NCI-H510A treated with DMSO at 0.1 percent for 48 hours (cell line): ENCODE data around the gene PRADC1.

ENCODE experiments used
- DNase-seq: peaks from one replicate; lab custom pipeline; 2025; lab: John Stamatoyannopoulos, UW

PRADC1 gene

DNA sequence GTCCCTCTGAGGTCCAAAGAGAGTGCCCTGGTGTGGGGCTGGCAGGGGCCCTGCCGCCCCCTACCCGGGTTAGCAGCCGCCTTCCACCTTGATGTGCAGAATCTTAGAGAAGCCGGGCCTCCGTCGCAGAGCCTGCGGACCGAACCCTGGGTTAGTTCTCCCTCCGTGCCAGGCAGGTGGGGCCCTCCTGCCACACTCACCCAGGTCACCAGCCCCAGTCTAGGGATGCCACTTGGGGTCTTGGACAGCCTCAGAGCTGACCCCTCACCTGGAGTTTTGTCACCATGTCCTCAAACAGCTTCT, 25.8 kb upstream of the PRADC1 start:
- DNase-seq, result no peak

DNA sequence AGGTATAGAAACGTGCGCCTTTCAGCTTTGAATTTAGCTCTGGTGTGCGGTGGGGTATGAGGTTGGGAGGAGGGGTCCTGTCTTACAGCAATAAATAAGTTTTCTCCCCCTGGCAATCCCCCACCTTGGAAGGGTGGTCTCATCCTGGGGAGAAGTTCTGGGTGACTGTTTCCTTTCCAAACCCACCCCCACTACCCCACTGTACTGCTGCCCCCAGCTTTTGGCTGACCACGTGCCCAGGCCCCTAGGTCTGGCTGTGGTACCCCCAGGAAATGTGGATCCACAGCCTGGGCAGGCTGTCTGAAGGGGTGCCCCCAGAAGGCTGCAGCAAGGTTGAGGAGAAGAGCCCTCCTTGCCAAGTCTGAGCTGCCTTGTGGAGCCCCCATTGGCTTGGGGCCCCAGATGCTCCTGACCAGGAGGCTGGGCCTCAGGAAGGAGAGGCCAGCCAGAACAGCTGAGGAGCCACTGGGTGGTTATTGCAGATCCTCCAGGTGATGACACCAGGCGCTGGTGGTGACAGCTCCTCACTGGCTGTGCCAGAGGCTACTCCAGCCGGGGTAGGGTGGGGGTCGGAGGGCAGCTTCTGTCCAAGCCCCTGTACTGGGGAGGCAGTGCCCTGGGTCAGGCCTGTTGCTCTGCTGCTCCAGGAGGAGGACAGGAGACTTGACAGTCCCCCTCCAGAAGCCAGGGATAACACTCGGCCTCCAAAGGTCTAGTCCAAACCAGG, 25.3 kb upstream of the PRADC1 start:
- DNase-seq, result no peak

DNA sequence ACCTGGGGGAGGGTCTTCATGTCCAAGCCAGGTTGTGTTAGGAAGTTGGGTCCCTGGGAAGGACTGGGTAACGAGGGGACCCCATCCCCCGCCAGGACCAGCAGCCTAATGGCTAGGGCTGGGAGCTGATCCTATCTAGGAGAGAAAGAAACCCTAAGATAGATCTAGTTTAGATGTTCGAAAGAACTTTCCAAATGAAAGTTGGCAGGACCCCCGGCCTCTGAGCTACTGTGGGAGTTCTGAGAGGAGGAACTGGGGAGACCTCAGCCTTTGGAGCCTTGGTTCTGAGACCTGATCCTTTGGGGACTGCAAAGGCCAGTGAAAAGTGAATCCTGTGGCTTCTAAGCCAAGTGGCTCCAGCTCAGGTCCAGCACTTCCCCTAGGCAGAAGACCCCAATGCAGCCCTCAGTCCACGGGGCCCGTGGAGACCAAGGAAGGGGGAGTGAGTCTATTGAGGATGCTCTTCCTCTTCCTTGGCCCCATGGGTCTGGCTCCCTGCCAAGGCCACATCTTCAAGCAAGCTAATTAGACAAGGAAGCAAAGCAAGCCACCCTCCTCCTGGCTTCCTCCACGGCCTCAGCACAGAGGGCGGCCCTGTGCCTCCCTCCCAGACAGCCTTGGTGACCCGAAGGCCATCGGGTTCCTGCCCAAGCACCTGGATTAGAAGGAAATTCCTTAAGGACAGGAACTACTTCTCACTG, 24.5 kb upstream of the PRADC1 start:
- no peak for DNase-seq

DNA sequence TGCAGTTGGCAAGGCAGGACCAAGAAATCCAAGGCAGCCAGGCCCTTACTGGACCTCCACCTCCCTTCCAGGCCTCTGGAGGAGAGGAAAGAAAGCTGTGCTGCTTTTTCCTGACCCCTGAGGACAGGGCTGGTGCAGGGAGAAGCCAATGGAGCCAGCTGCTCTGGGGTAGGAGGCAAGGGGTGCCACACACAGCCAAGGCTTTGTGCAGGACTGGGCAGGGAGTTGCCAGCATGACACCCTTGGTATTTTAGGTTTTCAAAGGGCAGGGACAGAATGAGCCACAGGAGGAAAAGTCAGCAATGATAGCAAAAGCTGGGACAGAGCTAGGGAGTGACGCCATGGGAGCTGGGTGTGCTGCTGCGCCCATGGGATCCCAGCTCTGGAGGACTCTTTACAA, 24.0 kb upstream of the PRADC1 start:
- DNase-seq, result no peak

DNA sequence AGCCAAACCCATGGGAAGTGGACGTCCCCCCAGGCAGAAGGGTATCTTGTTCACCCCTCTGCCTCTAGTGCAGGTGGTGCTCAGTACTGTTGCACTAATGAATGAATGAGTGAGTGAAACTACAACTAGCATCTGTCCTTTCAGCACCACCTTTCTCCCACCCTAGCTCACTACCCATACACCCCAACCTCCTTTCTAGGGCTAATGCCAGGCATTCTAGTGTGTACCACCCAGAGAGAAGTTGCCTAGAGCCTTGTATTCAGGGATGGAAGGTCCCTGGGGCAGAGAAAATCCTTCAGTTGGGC, 23.5 kb upstream of the PRADC1 start:
- DNase-seq, result no peak

DNA sequence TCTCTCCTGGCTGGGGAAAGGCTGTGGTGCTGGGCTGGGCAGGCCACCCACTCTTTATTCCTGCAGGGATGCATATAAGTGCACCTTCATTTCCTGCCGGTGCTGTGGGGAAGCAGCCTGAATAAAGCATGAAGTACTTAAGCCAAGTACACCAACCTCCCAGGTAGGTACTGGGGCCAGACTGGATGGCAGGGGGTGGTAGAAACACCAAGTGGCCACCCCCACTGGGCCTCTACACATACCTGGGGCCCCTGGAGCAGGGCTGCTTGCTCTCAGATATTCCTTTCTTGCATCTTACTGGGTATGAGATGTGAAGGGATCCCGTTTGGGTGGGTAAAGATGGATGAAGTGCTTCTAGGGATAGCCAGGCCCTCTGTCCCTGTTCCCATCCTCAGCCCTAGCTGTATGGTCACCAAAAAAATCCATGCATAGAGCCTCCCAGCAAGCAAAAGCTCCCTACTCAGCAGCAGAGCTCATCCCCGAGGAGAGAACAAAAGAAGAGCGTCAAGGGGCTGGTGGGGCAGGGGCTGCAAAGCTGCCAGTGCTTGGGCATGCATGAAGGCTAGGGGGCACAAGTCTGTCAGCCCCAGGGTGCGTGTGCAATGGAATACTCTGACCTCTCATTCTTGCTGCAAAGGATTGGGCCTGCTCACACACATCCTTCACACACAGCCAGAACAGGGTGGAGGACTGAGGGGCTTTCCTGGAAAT, 23.0 kb upstream of the PRADC1 start:
- no peak for DNase-seq

DNA sequence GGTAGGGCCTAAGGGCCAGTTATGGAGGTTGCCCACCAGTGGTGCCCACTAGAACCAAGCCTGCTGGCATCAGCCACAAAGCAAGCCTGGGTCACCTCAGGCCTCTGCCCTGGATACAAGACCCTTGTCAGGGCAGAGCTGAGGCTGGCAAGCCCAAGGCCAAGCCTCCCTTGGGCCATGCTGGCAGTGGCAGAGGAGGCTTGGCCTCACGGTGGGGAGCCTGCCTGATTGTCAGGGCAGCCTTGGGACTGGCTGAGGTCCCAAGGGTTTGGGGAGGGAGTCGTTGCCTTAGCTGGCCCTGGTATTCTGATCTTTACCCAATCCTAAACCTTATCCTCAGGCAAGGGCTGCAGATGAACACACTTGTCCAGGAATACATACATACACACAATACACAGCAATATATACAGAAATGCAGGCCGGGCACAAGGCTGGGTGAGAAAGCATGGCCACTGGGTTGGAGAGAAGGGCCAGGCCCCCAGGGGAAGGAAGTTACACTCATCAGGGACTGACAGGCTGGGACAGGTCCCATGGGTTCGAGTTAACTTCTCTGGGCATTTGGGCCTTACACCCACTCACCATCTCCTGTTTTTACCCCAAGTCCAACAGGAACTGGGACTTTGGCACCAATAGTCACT, 22.1 kb upstream of the PRADC1 start:
- DNase-seq, result no peak

DNA sequence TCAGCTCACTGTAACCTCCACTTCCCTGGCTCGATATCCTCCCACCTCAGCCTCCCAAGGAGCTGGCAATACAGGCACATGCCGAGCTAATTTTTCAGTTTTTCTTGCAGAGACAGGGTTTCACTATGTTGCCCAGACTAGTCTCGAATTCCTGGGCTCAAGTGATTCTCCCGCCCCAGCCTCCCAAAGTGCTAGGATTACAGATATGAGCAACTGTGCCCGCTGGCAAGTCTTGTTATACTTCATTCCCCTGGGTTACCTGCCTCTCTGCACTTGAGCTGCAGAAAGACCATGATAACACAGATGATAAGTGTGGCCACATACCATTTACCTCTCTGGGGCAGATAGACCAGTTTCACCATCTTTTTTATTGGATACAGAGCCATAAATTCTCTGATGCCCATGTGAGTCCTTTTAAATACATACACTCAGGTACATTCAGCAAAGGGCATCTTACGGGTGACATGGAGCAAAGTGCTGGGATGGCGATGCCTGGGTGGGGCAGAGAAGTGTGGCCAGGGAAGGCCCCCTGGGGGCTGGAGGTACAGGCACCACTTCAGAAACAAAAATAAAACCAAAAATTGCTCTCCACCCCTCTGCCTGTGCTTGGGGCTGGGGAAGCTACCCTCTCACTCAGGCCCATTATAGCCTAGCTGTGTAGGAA, 21.4 kb upstream of the PRADC1 start:
- no peak for DNase-seq

DNA sequence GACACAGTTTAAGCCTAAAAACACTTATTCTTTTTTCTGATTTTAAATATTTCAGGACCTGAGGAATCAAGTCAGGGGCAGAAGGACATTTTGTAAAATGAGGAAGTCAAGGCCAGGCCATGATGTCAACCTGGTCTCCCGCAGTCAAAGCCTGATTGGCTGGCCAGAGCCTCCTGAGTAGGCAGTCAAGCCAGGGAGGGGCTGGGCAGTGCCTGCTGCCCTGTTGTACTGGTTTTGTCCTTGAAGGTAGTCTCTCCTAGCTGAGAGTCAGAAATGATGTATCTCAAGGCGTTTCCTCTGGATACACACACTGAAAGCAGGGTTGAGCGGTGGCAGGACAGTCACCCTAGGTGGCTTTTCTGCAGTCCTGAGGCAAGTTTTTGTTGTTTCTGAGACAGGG, 20.9 kb upstream of the PRADC1 start:
- no peak for DNase-seq

DNA sequence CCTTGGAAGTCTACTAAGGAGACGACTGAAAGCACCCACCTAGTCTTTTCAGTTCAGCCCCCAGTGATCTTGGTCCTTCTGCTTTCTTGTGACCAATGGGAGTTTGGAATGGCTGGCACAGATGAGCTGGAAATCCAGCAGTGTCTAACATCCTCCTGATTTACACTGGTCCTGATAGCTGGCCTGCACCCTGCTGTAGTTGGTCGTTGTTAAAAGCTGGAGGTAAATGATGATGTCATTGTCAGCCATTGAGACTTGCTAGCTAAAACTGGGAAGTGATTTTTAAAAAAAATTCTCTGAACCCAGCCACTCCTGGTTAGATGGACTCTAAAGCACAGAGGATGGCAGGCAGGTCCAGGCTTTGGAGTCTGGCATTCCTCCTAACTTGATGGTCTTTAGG, 20.4 kb upstream of the PRADC1 start:
- no peak for DNase-seq

DNA sequence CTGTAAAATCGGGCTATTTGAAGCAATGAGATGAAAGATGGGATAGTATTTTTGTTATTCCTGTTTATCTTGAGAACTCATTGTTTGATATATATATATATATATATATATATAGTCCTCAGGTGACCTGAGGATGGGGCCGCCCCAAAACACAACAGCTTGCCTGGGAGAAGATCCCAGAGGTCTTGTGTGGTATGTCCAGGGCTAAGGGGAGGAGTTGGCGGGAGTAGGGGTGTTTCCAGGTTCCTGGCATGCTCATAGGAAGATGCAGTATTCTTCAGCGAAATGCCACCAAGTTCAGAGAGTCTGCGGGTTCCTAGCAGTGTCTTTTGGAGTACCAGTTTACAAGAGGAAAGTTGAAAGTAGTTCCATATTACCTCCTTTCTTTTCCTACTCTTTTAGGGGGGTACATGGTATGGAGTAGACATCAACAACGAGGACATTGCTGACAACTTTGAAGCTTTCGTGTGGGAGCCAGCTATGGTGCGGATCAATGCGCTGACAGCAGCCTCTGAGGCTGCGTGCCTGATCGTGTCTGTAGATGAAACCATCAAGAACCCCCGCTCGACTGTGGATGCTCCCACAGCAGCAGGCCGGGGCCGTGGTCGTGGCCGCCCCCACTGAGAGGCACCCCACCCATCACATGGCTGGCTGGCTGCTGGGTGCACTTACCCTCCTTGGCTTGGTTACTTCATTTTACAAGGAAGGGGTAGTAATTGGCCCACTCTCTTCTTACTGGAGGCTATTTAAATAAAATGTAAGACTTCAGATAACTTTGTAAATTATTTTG, 19.4 kb upstream of the PRADC1 start:
- no peak for DNase-seq

DNA sequence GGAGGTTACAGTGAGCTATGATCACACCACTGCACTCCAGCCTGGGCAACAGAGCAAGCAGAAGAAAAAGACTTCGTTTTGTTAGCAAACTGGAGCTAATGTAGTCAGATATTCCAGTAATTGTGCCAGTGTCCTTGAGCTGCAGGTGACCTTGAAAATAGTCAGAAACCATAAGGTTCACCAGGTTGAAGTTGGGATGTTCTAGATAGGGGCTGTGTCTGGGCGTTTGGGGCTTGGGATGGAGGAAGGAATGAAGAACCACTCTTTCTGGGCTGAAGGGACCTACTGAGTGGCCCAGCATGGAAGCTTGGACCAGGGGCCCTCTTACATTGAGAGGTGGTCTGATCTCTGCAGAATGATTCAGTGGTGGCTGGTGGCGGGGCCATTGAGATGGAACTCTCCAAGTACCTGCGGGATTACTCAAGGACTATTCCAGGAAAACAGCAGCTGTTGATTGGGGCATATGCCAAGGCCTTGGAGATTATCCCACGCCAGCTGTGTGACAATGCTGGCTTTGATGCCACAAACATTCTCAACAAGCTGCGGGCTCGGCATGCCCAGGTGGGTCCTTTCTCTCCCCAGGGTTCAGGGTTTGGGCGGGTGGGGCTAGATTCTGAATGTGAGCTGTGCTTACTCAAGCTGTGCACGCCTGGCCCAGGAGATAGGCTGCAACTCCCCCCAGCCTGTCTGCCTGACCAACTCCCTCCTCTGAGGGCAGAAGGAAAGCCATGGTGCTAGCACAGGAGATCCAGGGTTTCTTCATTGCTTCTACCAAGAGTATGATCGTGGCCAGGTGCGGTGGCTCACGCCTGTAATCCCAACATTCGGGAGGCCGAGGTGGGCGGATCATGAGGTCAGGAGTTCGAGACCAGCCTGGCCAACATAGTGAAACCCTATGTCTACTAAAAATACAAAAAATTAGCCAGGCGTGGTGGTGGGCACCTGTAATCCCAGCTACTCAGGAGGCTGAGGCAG, 18.1 kb upstream of the PRADC1 start:
- no peak for DNase-seq

DNA sequence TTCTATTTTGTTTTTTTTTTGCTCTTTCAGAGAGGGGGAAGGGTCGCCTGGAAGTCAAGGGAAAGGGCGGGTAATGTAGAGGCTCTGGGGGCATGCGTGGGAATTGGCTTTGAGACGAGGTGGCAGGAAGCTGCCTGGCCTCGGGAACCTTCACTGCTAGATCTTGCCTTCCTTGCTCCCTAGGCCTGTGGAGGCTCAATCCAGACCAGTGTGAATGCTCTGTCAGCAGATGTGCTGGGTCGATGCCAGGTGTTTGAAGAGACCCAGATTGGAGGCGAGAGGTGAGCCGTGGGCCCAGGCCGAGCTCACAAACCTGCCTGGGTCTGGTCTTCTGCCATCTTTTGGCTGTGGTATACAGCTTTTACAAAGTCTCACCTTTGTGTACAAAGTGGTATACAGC, 16.6 kb upstream of the PRADC1 start:
- DNase-seq, result no peak

DNA sequence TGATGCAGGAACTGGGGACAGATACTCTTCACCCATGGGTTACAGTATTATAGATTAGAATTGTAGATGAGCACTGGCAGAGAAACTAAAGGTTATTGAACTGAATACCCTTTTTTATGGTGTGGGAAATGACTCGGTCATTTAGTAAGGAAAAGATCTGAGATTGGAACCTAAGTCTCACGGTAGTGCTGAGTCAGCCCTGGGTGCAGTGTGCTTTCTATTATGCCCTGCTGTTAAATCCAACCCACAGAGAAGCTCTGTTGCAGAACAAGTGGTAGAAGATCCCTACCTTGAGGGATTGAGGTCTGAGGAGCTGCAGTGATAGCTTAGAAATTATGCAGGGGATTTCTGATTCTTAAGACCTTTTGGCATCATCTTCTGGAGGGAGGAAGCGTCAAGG, 13.8 kb upstream of the PRADC1 start:
- no peak for DNase-seq

DNA sequence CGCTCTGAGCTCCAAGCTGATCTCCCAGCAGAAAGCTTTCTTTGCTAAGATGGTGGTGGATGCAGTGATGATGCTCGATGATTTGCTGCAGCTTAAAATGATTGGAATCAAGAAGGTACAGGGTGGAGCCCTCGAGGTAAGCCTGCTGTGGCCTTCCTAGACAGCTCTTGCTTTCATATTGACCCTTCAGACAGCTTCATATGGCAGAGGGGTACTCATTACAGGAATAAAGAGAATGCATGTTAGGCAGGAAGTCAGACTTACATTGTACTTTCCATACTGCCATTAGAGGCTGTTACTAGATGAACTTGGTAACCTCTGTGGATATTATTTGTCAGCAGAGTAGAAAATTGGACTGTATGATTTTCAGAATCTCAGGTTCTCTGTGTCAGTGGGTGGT, 11.5 kb upstream of the PRADC1 start:
- no peak for DNase-seq

DNA sequence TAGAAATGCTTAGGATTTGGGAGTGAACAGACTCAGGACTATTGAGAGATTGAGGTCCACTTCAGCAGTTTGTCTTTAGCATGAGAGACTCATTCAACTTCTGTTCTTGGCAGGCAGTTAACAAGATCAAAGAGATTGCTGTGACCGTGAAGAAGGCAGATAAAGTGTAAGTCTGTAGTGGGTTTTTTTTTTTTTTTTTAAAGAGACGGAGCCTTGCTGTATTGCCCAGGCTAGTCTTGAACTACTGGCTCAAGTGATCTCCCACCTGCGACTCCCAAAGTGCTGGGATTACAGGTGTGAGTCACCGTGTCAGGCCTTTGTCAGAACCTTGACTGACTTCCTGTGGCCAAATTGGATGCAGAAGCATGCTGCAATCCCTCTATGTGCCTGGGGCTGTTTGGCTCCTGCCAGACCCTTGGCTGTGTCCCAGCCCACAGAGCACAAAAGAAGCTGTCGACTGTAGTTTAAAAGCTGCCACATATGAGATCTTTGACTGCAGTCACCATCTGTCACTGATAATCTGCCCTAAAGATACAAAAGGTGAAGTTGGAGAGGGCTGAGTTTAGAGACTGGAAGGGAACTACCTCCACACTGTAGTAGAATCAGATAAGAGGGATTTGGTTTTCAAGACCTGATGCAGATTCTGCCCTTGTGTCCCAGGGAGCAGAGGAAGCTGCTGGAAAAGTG, 11.0 kb upstream of the PRADC1 start:
- DNase-seq, result no peak

DNA sequence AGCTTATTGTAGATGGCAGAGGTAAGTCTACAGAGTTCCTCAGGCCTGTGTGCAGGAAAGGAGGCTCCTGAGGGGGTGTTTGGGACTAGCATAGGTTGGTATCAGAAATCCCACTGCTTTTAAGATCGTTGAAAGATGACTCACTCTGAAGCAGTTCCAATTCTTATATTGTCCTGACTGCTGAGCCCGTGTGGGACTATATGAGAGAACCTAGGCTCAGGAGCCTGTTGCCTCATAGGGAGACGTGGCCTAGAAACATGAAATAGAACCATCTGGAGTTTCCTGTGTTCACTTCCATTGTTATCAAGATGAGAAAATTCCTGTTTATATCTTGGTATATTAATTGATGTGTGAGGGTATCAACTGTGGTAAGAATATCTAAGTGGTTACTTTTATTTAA, 6.7 kb upstream of the PRADC1 start:
- DNase-seq, result no peak

DNA sequence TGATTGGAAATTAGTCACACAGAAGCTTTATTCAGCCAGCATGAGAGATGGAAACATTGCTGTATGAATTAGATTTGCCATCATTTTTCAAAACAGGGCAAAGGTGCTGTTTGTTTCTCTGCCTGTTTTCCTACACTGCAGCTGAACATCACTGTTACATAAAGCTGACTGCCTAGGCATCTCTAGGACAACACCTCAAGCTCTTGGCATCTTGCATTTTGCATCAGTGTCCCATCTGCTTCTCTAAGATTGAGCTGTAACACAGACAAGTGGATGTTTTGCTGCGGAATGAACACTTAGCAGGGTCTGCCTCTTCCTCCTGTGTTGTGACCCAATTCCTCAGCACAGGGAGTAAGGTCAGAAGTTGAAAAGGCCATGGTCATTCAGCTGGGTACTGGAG, 5.9 kb upstream of the PRADC1 start:
- DNase-seq, result no peak

DNA sequence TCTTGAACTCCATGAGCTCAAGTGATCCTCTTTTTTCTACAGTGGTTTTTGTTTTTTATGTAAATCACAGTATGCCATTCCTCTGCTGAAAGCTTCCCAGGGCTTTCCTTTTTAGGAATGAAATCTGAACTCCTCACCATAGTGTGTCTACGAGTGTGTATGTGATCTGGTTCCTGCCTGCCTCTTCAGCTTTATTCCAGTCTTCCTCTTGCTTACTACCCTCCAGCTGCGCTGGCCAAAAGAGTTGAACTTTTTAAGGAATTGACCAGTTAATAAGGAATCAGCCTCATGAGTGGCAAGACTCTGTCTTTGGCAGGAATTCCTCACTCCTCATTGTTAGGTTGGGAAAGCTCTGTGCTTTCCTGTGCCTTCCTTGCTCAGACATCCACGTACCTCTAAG, 5.1 kb upstream of the PRADC1 start:
- DNase-seq, result no peak

DNA sequence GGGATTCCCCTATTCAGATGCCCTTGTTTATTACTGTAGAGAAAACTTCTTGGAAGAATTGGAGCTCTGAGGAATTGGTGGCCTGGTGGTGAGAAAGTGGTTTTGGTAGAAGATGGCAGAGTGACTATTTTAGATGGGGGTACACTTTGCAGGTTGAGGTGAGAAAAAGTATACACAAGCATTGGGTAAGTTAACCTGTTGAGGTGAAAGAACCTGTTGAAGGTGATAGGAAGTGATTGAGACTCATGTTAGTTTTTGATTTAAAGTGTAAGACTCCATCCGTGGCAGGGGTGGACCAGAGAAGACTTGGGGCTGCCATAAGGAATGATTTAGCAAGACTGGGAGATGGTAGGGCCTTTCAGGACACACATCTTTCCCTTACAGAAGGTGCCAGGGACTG, 4.1 kb upstream of the PRADC1 start:
- no peak for DNase-seq
